ENCODE measurements around the gene NRDE2. TPM values are rescaled to one million over a fixed set of nuclear protein-coding genes. Genes with fewer than 3 reads are reported as not detected.

The NRDE2 gene
- total RNA-seq, 1 donor from 2014 or later: 20.8 TPM

GRCh38 chr14:90293766-90294730 lies 37.7 kb downstream of the NRDE2 start:
- no peak overlapping the region for H3K27ac Mint-ChIP-seq (ENCODE audit: unreplicated experiment)

GRCh38 chr14:90291699-90292098 lies 40.0 kb downstream of the NRDE2 start:
- H3K4me1 Mint-ChIP-seq (ENCODE audit: unreplicated experiment): no peaks in the 10 kb centered on the region

More at GRCh38 chr14:90293766-90294730, 37.7 kb downstream of the NRDE2 start:
- no peaks in the 10 kb centered on the region for H3K9me3 Mint-ChIP-seq (ENCODE audit: unreplicated experiment)
- DNase-seq (ENCODE audit: low spot score): no peak
- H3K4me1 Mint-ChIP-seq (ENCODE audit: unreplicated experiment): no peaks in the 10 kb centered on the region
- H3K4me3 Mint-ChIP-seq (ENCODE audit: unreplicated experiment): no peak overlapping the region
- no peaks in the 10 kb centered on the region for H3K27me3 Mint-ChIP-seq (ENCODE audit: unreplicated experiment)
- H3K36me3 Mint-ChIP-seq (ENCODE audit: low read depth, unreplicated experiment): peaks cover 34% of the 10 kb centered on the region
- no peak for TF ChIP-seq CTCF (IDR thresholded peaks at IDR 0.05; ENCODE audit: unreplicated experiment)

GRCh38 chr14:90290337-90291011 lies 41.3 kb downstream of the NRDE2 start:
- no peak overlapping the region for H3K27ac Mint-ChIP-seq (ENCODE audit: unreplicated experiment)
- DNase-seq (ENCODE audit: low spot score): no peak
- H3K4me3 Mint-ChIP-seq (ENCODE audit: unreplicated experiment): no peak overlapping the region
- H3K27me3 Mint-ChIP-seq (ENCODE audit: unreplicated experiment): no peaks in the 10 kb centered on the region
- H3K4me1 Mint-ChIP-seq (ENCODE audit: unreplicated experiment): no peaks in the 10 kb centered on the region
- no peak for TF ChIP-seq CTCF (IDR thresholded peaks at IDR 0.05; ENCODE audit: unreplicated experiment)
- no peaks in the 10 kb centered on the region for H3K9me3 Mint-ChIP-seq (ENCODE audit: unreplicated experiment)
- peaks cover 33% of the 10 kb centered on the region for H3K36me3 Mint-ChIP-seq (ENCODE audit: low read depth, unreplicated experiment)

More at GRCh38 chr14:90291699-90292098, 40.0 kb downstream of the NRDE2 start:
- Mint-ChIP-seq H3K4me3 (ENCODE audit: unreplicated experiment) (no peak overlapping the region), H3K27me3 (ENCODE audit: unreplicated experiment) (no peaks in the 10 kb centered on the region), H3K27ac (ENCODE audit: unreplicated experiment) (no peak overlapping the region), H3K36me3 (ENCODE audit: low read depth, unreplicated experiment) (peaks cover 34% of the 10 kb centered on the region), H3K9me3 (ENCODE audit: unreplicated experiment) (no peaks in the 10 kb centered on the region)
- DNase-seq (ENCODE audit: low spot score): no peak
- no peak for TF ChIP-seq CTCF (IDR thresholded peaks at IDR 0.05; ENCODE audit: unreplicated experiment)

GRCh38 chr14:90288651-90289355 lies 42.9 kb downstream of the NRDE2 start:
- no peaks in the 10 kb centered on the region for H3K27me3 Mint-ChIP-seq (ENCODE audit: unreplicated experiment)
- H3K9me3 Mint-ChIP-seq (ENCODE audit: unreplicated experiment): no peaks in the 10 kb centered on the region
- H3K4me3 Mint-ChIP-seq (ENCODE audit: unreplicated experiment): no peak overlapping the region
- no peak for TF ChIP-seq CTCF (IDR thresholded peaks at IDR 0.05; ENCODE audit: unreplicated experiment)
- no peak for DNase-seq (ENCODE audit: low spot score)
- peak overlapping the region; percentile 74 for H3K27ac Mint-ChIP-seq (ENCODE audit: unreplicated experiment)
- no peaks in the 10 kb centered on the region for H3K4me1 Mint-ChIP-seq (ENCODE audit: unreplicated experiment)
- H3K36me3 Mint-ChIP-seq (ENCODE audit: low read depth, unreplicated experiment): peaks cover 31% of the 10 kb centered on the region

All from endothelial cell (in vitro differentiated cells).